Skin of body (tissue), 2 donors: Measurements from ENCODE around the gene FLCN. TPM values are rescaled to one million over a fixed set of nuclear protein-coding genes. Genes with fewer than 3 reads are reported as not detected.
"Not testable (repeated sequence)": the region's sequence is repeated elsewhere in the genome, so short reads cannot be mapped to it uniquely, and the experiment has no call there.

Experiments used
- DNase-seq: peaks from one replicate; lab custom pipeline; 2025; lab: John Stamatoyannopoulos, UW
- total RNA-seq: library from RNA; depleted of rRNA; stranded (reverse); fragments of >200 nt; gene quantifications from one replicate; pipeline ENCODE4 v1.2.3, GENCODE V29; 2014

FLCN gene
- total RNA-seq, 1 donor from 2014 or later = 58.5 TPM

DNA sequence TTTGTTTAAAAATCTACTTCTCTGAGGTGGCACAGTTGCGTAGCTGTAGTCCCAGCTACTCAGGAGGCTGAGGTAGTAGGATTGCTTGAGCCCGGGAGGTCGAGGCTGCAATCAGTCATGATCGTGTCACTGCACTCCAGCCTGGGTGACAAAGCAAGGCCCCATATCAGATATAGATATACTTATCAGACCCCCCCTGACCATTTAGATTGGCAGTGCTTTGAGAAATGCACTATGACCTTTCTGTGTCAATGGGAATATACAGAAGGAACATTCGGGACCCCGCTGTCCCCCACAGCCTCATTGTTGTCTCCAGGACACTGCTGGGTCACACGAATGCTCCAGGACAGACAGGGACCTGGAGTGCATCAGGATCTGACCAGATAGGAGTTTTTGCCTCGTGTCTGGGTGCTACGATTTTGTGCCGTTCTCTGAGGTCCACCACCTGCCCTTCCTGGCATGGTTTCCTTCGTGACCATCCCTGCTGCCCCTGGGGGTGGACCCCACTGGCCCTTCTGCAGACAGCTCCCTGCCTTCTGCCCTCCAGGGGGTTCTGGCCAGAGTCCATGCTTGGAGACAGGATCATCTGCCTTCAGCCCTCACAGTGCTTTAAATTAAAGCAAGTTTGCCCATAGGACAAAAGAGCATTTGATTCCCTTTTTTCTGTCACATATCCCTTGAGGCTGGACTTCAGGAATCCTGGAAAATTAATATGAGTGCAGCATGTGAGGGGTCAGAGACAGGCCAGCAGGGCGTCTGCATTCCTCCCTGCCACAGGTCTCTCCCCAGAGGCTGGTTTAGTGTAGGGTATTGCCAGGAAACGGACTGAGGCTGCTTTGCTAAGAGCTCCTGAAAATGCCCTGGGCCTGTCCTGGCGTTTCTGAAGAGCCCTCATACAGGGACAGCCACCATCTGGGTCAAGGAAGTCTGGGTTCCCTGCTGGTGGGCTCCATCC lies 50.1 kb downstream of the FLCN start:
- no peak for DNase-seq

DNA sequence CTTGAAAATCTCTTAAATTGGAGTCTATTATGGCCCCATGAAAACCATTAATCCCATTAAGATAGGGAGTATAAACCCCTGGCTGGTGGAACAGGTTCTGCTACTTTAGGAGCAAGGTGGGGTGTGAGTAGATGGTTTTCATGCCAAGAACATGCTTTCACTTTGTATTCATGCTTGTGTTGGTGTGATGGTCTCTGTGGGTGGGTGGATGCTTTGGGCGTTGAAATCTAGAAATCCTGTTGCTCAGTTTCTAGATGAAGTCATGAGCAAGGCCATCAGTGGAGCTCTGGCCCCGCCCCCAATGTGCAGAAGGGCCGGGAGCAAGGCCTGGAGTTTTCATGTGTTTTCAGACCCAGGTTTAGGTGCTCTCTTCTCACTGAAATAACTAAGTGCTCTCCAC lies 50.9 kb downstream of the FLCN start:
- DNase-seq = peak; percentile 11

DNA sequence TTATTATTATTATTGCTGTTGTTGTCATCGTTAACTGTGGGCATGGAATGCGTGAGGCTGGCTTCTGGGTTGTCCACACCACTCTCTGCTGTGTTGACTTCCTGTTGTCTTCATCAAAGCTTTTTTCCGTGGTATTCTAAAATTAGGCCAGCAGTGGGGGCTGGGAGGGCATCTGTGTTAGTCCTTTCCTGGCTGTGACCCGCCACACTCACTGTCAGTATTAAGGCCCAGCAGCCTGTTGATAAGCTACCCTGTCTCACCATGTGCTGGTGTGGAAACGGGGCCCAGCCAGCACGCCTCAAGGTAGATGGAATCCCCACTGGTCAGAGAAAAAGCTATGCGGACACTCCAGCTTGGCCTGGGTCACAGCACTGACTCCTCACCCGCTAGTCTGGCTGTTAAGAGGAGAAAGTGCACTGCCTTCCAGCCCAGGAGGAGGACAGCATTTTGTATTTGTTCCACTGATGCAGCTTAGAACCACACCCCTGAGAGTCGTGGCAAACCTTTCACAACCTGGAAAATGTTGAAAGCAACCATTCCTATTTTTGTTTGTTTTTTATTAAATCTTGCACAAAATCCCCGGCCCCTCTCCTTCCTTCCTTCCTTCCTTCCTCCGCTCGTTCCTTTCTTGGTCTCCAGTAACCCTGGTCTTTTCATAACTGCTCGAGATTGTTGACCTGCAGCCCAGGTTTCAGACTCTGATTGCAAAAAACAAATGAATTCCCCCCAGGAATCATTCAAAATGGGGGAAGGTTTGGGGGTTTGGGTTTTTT lies 51.8 kb downstream of the FLCN start:
- not testable (repeated sequence) for DNase-seq

DNA sequence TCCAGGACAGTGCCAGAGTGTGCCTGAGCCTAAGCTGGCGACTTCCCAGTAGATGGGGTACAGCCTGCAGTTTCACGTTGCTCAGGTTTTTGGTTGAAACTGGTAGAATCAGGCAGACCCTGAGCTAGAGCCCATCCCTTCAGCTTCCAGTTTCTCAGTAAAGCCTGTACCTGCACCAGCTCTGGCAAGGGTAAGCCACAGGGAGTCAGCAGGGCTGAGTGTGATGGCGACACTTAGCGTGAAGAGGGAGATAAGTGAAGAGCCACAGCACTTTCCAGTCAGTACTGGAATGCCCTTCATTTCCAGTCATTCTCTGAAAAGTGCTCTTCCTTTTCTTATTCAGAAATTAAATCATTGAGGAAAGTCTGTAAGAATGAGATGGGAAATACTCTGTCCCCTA lies 53.2 kb downstream of the FLCN start:
- DNase-seq = no peak

DNA sequence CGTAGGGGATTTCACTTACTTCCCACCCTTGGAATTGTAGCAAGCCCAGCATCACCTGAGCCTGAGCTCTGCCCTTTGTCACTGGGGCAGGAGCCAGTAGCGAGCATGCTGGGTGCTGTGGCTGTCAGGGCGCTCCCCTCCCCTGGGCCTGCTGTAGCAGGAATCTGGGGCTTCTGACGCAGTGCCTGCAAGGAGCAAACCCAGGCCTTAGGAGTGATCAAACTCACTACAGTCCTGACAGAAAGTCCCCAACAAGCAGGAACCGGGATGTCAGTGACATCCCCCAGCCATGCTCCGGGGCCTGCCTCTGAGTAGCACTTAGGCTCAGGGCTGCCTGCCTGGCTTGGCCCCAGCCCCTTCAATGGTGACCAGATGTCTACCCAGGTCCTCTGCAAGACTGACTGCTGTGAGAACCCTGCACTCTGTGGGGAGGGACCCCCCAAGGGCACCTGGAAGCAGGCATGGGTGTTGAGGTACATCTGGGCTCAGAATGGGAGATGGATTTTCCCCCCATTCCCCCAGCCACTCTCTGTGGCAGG lies 54.3 kb downstream of the FLCN start:
- no peak for DNase-seq

DNA sequence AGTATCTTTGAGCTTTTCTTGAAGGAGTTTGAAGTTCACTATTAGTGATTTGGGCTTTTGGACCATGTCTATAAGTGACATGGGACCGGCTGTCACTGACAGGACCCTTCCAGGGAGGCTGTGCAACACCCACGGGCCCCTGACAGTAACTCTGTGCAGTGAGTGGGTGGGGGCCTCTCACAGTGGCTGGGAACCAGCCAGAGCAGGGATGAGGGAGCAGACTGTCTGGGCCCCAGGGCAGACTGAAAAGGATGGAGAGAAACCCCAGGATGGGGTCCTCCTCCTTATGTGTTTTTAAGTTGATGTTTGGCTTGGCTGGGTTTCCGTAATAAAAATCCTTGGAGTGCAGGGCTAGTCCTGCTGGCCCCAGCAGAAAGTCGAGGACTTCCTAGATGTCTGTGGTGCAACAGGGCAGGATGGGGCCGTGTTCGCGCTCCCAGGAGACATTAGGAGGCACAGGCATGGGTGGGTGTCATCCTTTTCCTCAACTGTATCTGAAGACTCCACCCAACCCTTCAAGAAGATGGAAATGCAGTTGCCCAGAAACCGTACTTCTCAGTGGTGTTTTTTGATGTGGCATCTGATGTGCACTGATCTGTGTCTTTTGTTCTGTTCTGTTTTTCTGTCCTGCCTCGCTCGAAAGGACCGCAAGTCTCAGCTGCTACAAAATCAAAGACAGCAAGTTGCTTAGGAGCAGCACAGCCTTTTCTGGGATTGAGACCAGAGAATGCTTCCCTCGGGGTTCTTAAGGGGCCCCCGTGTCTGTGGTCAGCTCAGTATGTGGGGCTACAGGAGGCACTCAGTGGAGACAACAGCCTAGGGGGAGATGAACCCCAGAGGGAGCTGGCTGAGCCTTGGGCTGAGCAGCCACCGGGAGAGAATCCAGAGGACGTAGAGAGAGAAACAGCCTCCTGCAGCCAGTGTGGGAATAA lies 55.0 kb downstream of the FLCN start:
- DNase-seq = no peak

DNA sequence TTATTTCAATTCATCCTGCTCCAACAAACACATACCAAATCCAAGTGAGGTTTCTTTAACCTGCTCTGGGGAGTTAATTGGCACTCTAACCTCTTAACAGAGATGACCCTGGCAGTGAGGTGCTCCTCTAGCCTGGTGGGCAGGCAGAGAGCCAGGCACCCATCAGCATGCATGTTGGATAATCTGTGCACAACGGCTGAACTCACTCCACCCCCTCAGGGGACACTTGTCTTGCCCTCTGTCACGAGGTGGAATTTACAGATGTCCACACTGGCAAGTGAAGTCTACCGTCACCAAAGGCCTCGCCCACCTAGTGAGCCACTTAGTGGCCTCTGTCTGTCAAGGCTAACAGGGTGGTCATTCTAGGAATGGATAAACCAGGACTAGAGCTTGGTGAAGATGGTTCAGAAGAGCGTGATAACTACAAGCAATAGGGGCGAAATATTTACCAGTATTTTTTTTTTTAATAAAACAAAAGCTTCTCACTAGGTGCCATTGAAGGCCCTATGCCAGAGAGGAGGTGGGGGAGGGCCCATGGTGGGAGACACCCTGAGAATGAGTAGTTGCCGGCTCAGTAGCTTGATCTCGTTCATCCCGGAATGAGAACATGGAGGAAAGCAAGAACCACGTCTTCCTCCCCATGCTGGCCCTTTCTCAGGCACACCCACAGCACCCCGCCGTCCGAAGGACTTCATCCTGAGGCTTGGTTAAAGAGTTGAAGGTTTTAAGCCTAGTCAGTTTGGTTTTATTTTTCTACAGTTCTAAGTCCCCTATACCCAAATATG lies 56.0 kb downstream of the FLCN start:
- DNase-seq = no peak

DNA sequence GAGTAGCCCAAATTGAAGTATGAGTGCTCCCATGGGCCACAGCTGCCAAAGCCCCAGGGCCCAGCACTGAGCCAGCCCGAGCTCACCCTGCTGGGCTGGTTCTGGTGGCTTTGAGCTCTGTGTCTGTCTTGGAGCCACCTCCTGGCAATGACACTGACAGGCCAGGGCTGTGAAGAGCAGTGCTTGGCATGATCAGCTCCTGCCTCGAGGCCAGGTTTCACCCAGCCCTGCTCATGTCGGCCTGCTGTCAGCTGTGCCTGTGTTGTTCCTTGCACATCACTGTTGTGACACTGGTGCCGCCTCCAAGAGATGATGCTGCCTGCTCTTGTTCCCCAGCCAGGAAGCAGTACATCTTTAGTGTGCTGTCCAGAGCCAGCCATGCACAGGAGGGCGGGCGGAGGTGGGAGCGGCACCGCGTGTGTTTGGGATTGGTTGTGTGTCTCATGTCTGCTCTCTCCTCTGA lies 56.8 kb downstream of the FLCN start:
- DNase-seq = no peak

DNA sequence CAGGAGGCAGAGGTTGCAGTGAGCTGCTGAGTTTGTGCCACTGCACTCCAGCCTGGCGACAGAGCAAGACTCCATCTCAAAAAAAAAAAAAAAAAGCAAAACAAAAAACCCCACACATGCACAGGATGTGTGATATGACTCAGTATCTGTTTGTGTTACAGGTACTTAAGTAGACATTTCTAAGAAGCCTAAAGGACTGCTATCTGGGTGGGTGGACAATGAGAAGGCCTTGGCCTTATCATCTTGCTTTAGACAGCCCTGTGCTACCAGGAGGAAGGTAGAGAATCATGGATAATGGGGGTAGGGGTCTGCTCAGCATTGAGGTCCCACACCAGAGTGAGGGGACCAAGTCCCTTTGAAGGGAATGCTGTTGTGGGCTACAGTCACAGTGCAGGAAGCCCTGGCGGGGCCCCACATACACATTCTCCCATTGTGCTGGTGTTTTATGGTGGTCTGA lies 57.6 kb downstream of the FLCN start:
- no peak for DNase-seq

DNA sequence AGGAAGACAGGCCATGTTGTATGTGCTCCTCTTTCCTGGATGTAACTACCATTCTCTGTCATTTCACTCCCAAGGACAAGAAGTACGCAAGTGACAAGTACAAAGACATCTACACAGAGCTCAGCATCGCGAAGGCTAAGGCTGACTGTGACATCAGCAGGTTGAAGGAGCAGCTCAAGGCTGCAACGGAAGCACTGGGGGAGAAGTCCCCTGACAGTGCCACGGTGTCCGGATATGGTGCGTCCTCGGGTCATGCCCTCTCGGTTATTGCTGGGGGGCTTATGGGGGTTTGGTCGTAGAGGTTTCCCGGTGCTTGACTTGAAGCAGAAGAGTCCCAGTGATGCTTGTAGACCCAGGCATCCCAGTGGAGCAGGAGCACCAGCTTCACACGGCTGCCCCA lies 59.8 kb downstream of the FLCN start:
- DNase-seq = no peak

DNA sequence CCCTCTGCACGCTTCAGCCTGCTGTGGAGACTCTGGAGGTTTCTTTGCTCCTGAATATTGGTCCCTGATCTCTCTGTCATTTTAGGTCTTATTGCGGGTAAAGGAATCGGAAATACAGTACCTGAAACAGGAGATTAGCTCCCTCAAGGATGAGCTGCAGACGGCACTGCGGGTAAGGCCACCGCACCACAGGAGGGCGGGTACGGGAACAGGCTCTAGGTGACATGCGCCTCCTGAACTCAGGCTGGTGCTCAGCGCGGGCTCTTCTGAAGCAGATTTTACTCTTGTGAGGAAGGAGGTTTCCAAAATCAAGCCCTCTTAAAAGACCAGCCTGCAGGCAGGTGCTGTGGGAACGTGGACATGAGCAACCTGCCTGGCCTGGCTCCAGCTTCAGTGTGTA lies 60.6 kb downstream of the FLCN start:
- no peak for DNase-seq

DNA sequence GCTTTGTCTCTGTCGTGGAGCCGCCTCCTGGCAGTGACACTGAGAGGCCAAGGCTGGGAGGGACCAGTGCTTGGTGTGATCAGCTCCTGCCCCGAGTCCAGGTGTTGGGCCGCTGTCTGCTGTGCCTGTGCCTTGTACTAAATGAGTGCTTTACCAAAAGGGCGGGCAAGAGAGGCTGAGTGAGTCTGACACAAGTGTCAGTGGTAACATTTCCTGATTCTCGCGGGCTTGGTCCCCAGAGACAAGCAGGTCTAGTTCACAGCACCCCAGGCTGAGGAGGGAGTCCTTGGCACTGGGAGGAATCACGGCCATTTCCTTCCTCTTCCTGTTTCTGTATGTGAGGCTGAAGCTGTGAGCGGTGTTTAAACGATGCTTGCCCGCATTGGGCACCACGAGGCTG lies 61.1 kb downstream of the FLCN start:
- no peak for DNase-seq

DNA sequence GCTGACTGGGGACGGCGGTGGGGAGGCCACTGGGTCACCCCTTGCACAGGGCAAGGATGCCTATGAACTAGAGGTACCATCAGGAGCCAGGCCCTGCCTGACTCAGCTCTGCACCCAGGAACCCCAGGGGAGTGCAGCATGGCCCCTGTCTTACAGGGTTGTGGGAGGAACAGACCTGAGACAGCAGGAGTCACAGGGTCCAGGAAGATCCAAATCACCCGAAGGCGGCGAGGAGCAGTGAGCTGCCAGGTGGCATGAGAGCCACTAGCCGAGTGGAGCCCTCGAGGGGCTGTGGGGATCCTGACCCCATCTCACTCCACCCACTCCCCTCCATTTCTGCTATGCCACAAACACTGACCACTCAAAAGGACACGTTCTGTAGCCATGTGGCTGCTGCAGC lies 61.6 kb downstream of the FLCN start:
- no peak for DNase-seq

DNA sequence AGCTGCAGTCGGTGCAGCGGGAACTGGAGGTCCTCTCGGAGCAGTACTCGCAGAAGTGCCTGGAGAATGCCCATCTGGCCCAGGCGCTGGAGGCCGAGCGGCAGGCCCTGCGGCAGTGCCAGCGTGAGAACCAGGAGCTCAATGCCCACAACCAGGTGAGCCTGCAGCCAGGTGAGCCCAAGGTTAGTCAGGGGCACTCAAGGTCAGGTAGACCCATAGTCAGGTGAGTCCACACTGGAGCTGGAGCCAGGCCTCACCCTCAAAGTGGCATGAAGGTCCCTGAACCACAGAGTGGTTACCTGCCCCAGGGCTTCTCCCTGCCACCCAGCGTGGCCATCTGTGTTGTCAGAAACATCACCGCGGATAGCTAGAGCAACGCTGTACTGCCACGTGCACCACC lies 63.0 kb downstream of the FLCN start:
- no peak for DNase-seq

DNA sequence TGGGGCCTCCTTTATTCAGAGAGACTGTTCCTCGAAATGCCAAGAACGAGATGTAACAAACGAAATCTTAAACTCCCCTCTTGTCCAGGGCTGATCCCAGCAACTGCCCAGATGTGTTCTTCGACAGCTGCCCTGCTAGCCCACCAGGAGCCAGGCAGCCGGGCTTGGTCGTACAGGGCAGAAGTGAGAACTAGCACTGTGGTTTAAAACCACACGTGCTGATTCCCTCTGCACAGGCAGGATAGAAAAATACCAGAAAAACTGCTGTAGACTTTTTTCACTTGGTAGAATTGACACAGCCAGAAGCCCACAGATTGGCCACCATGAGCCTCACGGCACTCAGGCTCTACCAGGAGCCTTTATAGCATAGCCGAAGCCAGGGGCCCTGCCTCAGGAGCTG lies 64.0 kb downstream of the FLCN start:
- no peak for DNase-seq

DNA sequence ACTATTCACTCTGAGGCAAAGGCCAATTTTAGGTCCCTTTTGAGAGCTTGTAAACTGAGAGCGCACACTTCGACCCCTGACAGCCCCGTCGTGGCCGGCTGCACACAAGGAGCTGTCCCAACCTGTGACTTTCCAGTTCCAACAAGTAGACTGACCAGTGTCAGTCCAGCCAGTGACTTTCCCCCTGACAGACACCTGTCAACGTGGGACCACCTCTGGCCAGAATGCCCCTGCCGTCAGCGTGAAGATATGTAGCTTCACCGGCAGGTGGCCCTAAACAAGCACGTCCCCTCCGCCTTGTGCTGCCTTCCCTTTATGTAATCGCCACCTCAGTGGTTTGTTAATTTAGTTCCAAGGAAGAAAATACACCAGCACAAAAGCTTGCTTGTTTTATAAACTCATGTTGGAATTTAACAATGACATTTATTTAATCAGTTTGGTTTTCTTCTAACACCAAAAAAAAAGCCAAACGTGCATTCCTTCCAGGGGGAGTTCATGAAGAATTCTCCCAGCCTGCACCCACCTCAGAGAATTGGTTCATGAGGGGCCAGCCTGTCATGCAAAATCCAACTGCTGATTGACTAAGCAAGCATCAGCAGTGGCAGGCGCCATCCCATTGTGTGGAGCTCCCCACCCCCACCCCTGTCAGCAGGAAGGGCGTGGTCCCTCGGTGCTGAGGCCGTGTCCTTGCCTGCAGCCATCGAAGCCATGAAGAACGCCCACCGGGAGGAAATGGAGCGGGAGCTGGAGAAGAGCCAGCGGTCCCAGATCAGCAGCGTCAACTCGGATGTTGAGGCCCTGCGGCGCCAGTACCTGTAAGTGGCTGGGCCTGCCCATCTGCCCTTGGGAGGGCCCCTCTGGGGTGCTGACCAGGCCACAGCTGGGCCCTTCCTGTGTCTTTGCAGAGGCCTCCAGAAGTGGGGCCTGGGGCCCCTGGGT lies 64.7 kb downstream of the FLCN start:
- DNase-seq = no peak

DNA sequence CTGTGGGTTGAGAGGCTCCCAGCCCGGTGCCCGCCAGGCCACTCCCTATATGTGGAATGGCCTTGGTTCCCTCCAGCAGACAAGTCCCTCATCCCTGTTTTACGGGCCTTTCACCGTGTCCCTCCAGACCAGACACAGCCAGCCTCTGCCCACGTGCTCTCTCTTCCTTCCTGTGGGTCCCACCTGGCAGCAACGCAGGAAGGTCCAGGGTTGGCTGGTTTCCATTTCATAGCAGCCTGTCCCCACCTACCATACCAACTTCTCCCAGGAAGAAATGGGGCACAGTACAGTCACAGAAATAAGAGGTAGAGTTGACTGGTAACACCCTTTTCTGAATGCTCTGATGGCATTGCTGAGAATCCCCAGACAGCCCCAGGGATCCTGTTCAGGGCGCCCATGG lies 65.8 kb downstream of the FLCN start:
- DNase-seq = no peak

DNA sequence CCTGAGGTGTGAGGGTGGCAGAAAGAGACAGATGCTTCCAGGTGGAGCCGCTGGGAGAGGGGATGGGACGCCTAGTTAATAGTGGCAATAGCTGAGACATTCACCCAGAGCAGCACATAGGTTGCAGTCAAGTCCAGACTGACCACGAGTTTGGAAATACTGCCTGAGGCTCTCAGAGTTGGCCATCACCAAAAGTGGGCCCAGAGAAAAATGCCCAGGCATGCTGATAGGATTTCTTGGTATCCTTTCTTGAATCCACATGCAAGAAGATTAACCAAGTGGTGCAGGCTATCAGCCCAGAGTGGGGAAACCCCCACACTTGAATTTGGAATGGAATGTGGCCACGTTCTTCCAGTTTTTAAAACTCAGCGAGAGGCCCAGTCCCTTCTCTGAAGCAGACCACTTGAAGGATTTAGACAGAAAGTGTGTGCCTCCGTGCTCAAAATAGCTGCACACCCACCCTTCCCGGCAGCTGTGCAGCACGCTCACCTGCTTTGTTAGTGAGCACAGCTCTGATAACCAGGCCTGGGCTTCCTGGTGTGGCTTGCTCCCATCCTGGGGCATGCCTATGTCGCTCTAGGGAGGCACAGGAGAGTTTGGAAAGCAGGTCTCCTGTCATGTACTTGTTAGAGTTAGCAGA lies 66.5 kb downstream of the FLCN start:
- no peak for DNase-seq

DNA sequence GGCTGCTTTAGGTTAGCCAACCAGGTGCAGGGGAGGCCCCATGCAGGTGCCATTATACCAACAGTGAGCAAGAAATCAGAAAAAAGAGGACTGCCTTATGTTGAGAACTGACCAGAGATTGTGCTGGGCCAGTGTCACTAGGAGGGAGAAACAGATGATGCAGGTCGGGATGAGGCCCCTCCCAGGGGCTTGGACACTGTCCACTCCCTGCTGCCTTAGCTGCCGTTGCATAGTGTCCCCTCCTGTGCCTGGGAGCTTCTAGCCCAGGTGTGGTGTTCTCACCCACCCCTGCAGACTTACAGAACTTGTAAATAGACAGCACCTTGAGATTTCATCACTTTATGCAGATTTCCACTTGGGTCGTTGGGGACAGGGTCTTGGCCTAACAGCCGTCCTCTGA lies 67.6 kb downstream of the FLCN start:
- no peak for DNase-seq
